ENCODE data around the gene PIP4P1. TPM values are rescaled to one million over a fixed set of nuclear protein-coding genes. Genes with fewer than 3 reads are reported as not detected.
"Not testable (repeated sequence)": the region's sequence is repeated elsewhere in the genome, so short reads cannot be mapped to it uniquely, and the experiment has no call there.

The PIP4P1 gene
- total RNA-seq, result 22.1 and 28.6 TPM in 2 replicates

DNA sequence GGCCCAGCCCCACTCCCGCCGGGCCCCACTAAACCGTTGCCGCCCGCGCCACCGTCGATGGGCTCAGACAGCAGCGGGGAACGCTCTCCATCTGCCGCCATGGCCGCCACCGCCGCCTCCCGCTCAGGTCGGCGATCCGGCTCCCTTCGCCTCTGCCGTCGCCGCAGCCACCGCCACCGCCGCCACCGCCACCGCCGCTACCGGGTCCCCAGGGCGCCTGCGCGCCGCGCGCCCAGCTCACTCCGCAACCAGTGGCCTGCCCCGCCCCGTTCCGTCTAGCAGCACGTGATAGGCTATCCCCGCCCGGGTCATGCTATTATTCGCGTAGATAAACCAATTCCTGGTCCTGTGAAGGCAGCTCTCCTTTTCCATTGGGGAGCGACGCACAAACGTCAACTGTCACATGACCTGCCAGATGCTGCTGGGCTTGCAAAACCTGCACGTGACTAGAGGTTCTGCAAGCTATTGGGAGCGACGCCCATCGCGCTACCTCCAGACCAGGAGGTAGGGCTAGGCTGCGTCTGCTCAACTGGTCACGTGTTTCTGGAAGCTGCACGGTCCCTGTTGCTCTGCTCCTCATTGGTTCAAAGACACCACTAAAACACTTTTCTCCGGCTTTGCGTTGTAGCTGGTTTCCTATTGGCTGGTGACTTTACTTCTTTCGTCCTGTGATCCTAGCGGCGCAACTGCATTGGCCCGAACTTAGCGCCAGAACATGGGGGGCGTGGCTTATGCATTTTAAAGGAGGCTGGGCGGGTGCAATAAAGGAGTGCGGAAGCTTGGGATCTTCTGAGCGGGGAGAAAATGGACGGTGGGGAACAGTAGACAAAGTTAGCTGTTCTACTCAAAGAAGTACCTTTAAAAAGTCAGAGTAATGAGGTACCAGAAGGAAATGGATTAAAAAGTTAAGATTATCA lies at the start of gene PIP4P1:
Gene PIP4P1 (minus strand): TSS at position 210 of the 917 bp plus-strand sequence. CDS start 109 bp downstream, at position 101.
- peak; percentile 100 for DNase-seq (ENCODE audit: low read depth in 2 of 2)

DNA sequence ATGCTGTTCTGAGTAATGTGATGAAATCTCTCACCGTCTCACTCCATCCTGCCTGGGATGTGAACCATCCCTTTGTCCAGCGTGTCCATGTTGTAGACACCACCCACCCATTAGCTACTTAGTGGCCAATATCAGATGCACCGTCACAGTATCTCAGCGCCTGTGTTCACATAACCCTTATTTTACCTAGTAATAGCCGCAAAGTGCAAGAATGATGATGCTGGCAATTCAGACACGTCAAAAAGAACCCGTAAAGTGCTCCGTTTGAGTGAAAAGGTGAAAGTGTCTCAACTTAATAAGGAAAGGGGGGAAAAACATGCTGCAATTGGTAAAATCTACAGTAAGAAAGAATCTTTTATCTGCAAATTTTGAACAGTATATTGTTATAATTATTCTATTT lies 47.1 kb upstream of the PIP4P1 start:
- DNase-seq (ENCODE audit: low read depth in 2 of 2), result no peak

DNA sequence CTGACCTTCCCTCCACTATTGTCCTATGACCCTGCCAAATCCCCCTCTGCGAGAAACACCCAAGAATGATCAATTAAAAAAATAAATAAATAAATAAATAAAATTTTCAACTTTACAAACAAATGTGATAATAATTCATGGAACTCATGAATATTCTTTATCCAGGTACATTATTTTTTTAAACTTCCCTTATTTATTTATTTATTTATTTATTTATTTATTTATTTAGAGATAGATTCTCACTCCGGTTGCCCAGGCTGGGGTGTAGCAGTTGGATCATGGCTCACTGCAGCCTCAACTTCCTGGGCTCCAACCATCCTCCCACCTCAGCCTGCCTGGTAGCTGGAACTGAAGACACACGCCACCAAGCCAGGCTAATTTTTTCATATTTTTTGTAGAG lies 46.3 kb upstream of the PIP4P1 start:
- DNase-seq (ENCODE audit: low read depth in 2 of 2), result not testable (repeated sequence)

DNA sequence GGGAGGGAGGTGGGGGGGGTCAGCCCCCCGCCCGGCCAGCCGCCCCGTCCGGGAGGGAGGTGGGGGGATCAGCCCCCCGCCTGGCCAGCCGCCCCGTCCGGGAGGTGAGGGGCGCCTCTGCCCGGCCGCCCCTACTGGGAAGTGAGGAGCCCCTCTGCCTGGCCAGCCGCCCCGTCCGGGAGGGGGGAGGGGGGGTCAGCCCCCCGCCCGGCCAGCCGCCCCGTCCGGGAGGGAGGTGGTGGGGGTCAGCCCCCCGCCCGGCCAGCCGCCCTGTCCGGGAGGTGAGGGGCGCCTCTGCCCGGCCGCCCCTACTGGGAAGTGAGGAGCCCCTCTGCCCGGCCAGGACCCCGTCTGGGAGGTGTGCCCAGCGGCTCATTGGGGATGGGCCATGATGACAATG lies 45.5 kb upstream of the PIP4P1 start:
- not testable (repeated sequence) for DNase-seq (ENCODE audit: low read depth in 2 of 2)

DNA sequence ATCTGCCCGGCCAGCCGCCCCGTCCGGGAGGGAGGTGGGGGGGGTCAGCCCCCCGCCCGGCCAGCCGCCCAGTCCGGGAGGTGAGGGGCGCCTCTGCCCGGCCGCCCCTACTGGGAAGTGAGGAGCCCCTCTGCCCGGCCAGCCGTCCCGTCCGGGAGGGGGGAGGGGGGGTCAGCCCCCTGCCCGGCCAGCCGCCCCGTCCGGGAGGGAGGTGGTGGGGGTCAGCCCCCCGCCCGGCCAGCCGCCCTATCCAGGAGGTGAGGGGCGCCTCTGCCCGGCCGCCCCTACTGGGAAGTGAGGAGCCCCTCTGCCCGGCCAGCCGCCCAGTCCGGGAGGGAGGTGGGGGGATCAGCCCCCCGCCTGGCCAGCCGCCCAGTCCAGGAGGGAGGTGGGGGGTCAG lies 45.0 kb upstream of the PIP4P1 start:
- DNase-seq (ENCODE audit: low read depth in 2 of 2), result not testable (repeated sequence)

DNA sequence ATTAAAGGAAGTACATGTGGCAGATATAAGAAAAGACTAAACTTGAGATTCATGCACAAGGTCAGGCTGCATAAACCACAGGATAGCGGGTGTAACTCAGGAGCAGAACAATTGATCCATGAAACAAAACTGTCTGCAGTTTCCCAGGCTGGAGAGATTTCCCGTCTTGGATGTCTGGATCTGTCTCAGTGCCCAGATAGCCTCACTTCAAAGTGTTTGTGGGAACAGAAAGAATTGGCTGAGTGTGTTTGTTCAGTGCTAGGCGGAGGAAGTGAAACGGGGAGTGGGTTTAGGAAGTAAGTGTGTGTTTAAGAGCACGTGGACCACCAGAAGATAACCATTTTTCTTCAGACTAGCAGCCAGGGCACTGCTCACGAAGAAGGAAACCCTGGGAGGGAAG lies 42.7 kb upstream of the PIP4P1 start:
- peak in 1 of 2 donors; percentile 76 for DNase-seq (ENCODE audit: low read depth in 2 of 2)

DNA sequence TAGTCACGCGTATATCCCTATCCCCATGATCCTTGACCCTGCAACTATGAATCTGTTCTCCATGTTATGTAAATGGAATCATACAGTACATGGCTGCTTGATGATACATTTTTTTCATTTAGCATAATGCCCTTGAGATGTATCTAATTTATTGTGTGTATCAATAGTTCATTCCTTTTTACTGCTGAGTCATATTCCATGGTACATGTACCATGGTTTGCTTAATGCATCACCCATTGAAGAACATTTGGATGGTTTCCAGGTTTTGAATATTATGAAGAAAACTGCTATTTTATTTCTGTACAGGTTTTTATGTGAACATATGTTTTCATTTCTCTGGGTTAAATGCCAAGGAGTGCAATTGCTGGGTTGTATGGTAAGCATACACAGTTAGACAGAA lies 40.1 kb upstream of the PIP4P1 start:
- peak in 1 of 2 donors; percentile 74 for DNase-seq (ENCODE audit: low read depth in 2 of 2)

DNA sequence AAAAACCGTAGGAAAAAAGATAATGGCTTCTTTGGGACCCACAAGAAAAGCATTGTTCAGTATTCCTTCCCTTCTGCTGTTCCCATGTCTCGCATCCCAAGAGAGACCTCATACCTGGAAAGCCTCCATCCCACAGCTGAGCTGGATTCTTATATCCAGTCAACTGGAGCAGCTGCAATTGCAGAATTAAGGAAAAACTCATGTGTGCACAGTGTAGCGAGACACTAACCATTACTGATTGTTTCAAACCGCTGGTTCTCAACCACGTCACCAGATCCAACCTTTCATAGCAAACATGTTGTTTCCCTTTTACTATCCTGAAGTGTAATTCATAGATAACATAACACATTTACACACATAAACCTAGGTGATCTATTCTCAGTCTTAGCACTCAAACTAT lies 38.6 kb upstream of the PIP4P1 start:
- no peak for DNase-seq (ENCODE audit: low read depth in 2 of 2)

DNA sequence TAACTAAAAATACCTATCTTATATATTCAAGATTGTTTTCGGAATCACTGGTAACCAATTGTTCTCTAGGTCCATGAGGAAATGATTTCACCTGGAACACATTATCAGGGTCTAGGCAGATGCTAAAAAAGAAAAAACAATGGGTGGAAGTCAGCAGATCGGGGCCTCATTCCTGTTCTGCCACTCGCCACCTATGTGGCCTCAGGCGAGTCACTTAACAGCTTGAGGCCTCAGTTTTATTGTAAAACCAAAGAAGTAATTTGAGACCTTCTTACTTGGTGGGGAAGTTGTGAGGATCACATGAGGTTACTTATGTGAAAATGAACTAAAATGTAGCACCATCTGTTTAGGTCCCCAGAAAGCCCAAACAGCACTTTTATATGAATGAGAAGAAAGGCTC lies 37.9 kb upstream of the PIP4P1 start:
- DNase-seq (ENCODE audit: low read depth in 2 of 2), result peak; percentile 64 to 85

DNA sequence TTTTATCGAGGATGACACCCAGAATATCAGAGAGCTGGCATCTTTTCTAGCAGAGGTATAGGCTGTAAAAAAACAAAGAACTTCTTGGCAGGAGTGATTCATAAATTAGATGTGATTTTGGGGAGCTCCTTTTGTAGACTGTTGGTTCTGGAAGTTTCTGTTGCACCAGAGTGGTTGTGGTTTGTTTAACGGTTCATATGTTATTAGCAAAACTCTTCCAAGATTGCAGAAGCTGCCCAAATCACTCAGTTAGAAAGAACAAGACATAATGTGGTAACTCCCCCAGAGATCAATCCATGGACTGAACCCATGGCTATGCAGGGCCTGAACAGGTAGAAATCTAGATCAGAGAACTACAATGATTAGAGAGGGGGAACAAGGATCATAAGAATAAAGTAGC lies 37.4 kb upstream of the PIP4P1 start:
- no peak for DNase-seq (ENCODE audit: low read depth in 2 of 2)

DNA sequence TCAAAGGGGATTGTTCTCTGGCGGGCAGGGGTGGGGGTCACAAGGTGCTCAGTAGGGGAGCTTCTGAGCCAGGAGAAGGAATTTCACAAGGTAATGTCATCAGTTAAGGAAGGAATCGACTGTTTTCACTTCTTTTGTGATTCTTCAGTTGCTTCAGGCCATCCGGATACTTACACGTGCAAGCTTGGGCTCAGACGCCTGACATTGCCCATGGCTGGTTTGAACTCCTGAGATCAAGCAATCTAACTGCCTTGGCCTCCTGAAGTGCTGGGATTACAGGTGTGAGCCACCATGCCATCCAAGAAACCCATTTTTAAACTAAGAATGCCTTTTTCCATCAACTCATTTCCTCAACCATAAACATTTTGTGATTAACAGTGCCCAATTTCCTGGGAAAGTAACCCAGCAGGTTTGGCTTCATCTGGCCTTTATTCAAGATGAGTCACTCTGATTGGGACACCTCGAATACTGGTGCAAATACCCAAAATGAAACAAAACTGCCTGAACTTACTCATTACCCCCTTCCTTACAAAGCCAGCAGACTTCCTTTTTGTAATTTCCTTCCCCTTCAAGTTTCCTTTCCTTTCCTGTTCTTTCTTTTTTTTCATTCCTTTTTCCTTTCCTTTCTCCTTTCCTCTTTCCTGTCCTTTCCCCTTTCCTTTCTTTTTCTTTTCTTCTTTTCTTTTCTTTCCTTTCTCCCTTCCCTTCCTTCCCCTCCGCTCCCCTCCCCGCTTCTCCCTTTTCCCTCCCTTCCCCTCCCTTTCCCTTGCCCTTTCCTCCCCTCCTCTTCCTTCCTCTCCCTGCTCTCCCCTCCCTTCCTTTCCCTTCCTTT lies 33.9 kb upstream of the PIP4P1 start:
- DNase-seq (ENCODE audit: low read depth in 2 of 2), result peak in 1 of 2 donors; percentile 58

DNA sequence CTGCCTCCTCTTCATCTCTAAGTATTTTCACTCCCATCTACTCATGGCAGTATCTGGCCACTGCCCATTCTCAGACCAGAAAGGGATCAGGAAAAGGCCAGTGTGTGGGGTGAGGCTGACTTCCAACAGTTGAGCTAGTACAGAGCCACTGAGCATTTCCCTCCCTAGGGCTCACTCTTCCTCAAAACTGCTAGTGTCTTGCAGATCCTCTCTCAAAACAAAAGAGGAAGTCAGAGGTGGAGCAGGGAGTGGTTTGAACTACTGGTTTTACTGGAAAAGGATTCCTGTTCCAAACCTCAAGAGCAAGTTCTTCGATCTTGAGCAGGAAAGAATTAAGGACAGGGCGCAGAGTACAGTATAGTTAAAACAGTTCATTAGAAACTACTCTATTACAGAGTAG lies 32.4 kb upstream of the PIP4P1 start:
- no peak for DNase-seq (ENCODE audit: low read depth in 2 of 2)

DNA sequence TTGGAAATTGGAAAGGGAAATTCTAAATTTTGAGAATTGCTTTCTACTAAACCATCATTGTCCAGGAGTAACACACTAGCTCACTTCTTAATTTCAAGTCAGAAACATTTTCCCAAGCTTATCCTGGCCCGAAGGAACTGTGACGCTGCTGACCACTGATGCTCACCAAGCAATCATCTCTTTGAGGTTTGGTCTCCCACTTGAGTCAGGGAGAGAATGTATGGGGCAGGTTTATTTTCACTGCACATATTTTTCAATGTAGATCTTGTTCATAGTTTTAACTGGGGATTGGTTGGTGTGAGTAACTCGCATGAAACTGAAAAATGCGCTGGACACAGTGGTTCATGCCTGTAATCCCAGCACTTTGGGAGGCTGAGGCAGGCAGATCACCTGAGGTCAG lies 31.3 kb upstream of the PIP4P1 start:
- no peak for DNase-seq (ENCODE audit: low read depth in 2 of 2)

DNA sequence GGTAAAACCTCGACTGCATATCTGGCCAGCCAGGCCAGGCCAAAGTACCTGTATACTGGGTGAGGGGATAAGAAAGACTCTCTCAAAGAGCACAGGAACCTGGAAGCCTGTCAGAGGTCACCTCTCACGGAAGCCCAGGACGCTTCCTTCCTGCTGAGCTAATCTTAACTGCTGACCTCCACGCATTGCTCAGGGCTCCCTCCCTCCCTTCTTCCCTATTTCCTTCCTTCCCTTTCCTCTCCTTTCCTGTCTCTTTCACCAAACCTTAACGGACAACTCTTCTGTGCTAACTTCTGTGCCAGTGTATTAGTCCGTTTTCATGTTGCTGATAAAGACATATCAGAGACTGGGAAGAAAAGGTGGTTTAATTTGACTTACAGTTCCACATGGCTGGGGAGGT lies 29.3 kb upstream of the PIP4P1 start:
- DNase-seq (ENCODE audit: low read depth in 2 of 2), result no peak

DNA sequence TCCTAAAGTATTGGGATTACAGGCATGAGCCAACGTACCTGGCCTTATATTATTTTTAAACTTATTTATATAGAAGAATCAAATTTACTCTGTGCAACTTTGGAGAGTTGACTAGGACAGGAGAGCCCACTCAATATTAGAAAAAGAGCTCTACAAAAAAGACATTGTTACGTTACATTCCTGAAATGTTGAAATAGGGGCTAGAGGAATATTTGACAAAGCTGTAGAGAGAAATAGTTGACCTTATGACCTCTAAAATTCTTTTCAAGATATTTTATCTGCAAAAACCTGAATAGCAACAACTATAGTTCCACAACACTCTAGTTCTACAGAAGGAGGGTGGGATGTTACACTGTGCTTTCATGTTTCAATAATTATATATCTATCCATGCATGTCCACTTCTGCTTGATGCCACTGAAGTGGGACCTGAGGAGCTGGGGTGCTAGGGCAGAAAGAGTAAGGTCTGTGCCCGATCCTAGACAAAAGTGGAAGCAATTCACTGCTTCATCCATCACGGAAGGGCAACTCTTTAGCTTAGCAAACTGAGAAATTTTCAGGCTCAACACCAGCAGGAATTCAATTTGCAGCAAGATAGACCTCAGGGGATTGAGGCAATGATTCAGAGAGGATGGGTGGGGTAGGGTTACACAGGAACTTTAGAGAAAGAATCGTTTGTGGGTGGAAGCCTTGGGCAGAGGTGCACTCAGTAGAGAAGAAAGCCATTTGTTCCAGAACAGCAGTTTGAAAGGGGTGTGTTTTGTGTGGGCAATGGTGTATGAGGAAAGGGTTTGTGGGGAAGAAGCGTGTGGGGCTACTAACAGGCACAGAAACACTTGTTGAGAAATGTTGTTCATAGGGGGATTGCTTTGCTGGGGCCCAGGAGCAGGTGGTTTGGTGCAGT lies 28.1 kb upstream of the PIP4P1 start:
- DNase-seq (ENCODE audit: low read depth in 2 of 2), result no peak

DNA sequence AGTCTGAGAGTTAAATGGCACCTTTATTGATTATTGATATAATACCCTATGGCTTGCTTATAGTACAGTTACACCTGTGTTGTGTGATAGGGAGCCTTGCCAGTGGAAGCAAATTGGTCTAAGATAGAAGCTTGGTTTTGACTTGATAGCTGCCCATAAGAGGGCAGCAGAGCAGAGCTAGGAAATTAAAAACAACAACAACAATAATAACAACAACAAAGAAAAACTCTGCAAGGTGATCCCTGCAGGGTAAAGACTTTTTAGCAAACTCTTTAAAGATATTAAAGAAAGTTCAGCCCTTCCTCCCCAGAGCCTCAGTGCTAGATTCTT lies 26.1 kb upstream of the PIP4P1 start:
- no peak for DNase-seq (ENCODE audit: low read depth in 2 of 2)

DNA sequence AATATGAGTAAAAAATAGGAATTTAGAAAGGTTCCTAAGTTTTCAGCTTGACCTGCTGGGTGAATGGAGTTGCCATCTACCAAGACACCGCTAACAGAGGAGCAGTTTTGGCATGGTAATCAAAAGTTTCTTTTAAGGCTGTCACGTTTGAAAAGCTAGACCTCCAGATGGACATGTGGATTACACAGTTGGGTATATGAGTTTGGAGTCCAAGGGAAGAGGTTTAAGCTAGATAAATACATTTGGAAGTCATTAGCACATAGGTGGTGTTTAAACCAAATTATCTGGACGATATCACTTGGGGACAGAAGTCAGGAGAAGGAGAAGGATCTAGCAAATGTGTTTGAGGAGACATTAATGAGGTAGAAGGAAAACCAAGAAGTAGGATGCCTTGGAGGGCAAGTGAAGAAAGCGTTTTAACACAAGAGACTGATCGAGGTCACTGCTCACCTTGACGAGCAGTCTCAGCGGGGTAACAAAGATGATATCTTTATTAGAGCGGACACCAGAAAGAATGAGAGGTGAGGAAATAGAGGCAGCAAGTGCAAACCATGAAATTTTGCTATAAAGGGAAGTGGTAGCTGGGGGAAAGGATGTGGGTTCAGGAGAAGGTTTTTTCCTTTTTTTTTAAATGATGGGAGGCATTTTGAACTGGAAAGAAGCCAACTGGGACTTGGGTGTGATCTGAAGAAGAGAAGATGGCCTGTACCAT lies 25.6 kb upstream of the PIP4P1 start:
- no peak for DNase-seq (ENCODE audit: low read depth in 2 of 2)

DNA sequence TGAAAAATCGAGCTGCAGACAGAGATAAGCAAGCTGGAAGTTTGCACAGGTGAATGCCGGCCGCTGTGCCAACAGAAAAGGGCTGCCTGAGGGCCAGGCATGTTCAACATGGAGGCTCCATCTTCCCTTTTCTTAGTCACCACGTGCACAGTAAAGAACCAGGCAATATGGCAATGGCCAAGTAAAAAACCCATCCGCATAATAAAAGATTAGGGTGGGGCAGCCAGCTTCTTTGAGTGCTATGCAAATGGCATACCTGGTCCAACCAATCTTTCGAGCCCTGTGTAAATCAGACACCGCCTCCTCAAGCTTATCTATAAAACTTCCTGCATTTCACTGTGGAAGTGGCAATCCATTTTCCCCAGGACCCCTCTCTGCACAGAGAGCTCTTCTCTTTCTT lies 24.7 kb upstream of the PIP4P1 start:
- no peak for DNase-seq (ENCODE audit: low read depth in 2 of 2)

DNA sequence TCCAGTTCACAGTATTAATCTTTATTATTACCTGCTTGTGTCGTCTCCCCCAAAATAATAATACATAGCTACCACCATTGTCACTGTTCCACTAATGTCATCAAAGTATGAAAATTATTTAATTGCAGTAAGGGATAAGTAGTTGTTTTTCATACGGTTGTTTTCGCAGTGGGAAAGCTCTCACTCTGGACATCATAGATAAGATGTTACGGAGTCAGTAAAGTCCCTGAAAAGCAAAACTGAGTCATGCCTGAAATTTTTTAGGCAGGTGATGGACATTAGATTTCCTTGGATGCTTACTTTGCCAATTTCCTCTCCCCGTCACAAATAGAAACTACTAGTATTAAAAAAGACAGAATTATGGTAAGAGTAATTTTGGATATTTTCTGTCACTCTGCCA lies 21.1 kb upstream of the PIP4P1 start:
- DNase-seq (ENCODE audit: low read depth in 2 of 2), result no peak

DNA sequence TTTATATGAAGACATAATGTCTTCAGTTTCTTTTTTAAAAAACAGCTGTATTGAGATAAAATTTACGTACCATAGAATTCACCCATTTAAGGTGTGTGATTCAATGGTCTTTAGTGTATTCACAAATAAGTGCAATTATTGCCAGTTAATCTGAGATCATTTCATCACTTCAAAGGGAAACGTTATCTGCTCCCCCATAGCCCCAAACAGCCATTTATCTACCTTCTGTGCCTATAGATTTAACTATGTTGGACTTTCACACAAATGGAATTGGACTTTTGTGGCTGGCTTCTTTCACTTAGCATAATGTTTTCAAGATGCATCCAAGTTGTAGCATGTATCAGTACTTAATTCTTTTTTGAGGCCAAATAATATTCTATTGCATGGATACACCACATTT lies 17.7 kb upstream of the PIP4P1 start:
- DNase-seq (ENCODE audit: low read depth in 2 of 2), result no peak
